ENCODE data around the gene SMYD1.
"Not testable (repeated sequence)": the region's sequence is repeated elsewhere in the genome, so short reads cannot be mapped to it uniquely, and the experiment has no call there.

Gene SMYD1

GRCh38 chr2:88067598-88067997, at the start of gene SMYD1:
TSS of gene SMYD1 (plus strand) at chr2:88067825. CDS start at chr2:88067865, 40 bp downstream.
- DNase-seq, result no peak

- not testable (repeated sequence) for DNase-seq
Observed at GRCh38 chr2:88018077-88018805, 49.4 kb upstream of the SMYD1 start.

- no peak for DNase-seq
Observed at GRCh38 chr2:88018909-88019308, 48.7 kb upstream of the SMYD1 start.

- no peak for DNase-seq
Observed at GRCh38 chr2:88019985-88020384, 47.6 kb upstream of the SMYD1 start.

GRCh38 chr2:88022669-88022921, 45.0 kb upstream of the SMYD1 start:
- no peak for DNase-seq

GRCh38 chr2:88024509-88024908, 43.1 kb upstream of the SMYD1 start:
- no peak for DNase-seq

- DNase-seq, result no peak
Observed at GRCh38 chr2:88027697-88028389, 39.8 kb upstream of the SMYD1 start.

- DNase-seq, result no peak
Observed at GRCh38 chr2:88028931-88029330, 38.7 kb upstream of the SMYD1 start.

- DNase-seq, result no peak
Observed at GRCh38 chr2:88032070-88032702, 35.4 kb upstream of the SMYD1 start.

GRCh38 chr2:88036182-88036581, 31.4 kb upstream of the SMYD1 start:
- DNase-seq, result no peak

GRCh38 chr2:88036606-88037005, 31.0 kb upstream of the SMYD1 start:
- no peak for DNase-seq

GRCh38 chr2:88038263-88039105, 29.1 kb upstream of the SMYD1 start:
- no peak for DNase-seq

GRCh38 chr2:88042476-88042875, 25.1 kb upstream of the SMYD1 start:
- DNase-seq, result no peak

- DNase-seq, result not testable (repeated sequence)
Observed at GRCh38 chr2:88045561-88045960, 22.1 kb upstream of the SMYD1 start.

GRCh38 chr2:88048541-88048940, 19.1 kb upstream of the SMYD1 start:
- no peak for DNase-seq

GRCh38 chr2:88049622-88050021, 18.0 kb upstream of the SMYD1 start:
- DNase-seq, result no peak

GRCh38 chr2:88051792-88052191, 15.8 kb upstream of the SMYD1 start:
- DNase-seq, result no peak

- no peak for DNase-seq
Observed at GRCh38 chr2:88053296-88053695, 14.3 kb upstream of the SMYD1 start.

GRCh38 chr2:88053934-88054781, 13.5 kb upstream of the SMYD1 start:
- DNase-seq, result no peak

GRCh38 chr2:88054782-88055370, 12.7 kb upstream of the SMYD1 start:
- DNase-seq, result no peak

- peak; percentile 81 to 86 for DNase-seq
Observed at GRCh38 chr2:88055371-88056128, 12.1 kb upstream of the SMYD1 start, which contains the start of gene KRCC1. TSS of gene KRCC1 (minus strand) at chr2:88055783. CDS start at chr2:88028563, 27,220 bp downstream.
